HepG2 (cell line): ENCODE data around the gene SLC1A4. TPM values are rescaled to one million over a fixed set of nuclear protein-coding genes. Genes with fewer than 3 reads are reported as not detected.
A peak's percentile ranks its signal among the peaks of the same experiment; 100 is the strongest.

ENCODE experiments used
- ATAC-seq: fragments of 200-7000 bp; cut with Tn5 transposase; 3 replicates; pipeline ENCODE4 v1.9.1; 2020; ENCODE audit warnings: mild to moderate bottlenecking, moderate library complexity
- BruUV-seq: library from RNA; stranded (reverse); fragments of 400-500 nt; replicated peaks from 2 replicates; lab custom pipeline; 2021; lab: Mats Ljungman, UMichigan
- CTCF ChIA-PET: fragments of 300-600 bp; formaldehyde crosslinking; extraction: SDS; loops from one replicate; lab custom pipeline; 2021; ENCODE audit warnings: low total read pairs, inconsistent platforms, low intra/inter-chr PET ratio; lab: Yijun Ruan, JAX
- POLR2A ChIA-PET: fragments of 350-600 bp; sonication (Branson Sonifier 250); formaldehyde crosslinking; loops from one replicate; lab custom pipeline; 2020; ENCODE audit warnings: antibody characterized with exemption, inconsistent platforms; lab: Yijun Ruan, JAX
- DNase-seq: peaks from one replicate; pipeline ENCODE4 v3.0.0-alpha.2; 2015; ENCODE audit warnings: low spot score
- FAIRE-seq: peaks from 3 replicates; lab custom pipeline; 2011; peaks lifted over from hg19 to GRCh38; lab: Jason Lieb, UNC
- H2AFZ ChIP-seq: one replicate; pipeline ENCODE4 v1.6.1; 2011; ENCODE audit warnings: low read length, inconsistent platforms
- H3K27ac ChIP-seq: fragments of 300-600 bp; 3 replicates; pipeline ENCODE4 v1.8.0; 2011; ENCODE audit warnings: mixed run types, mild to moderate bottlenecking, mixed read lengths, low read length, inconsistent platforms; ENCODE audit not compliant: insufficient read depth; ENCODE audit errors: extremely low read length
- H3K27me3 ChIP-seq, 2 experiments: fragments of 200-600 bp in 1 of 2; 2 replicates in 1 of 2; 3 replicates in 1 of 2; pipeline versions ENCODE4 v1.6.0 to v1.8.0; 2011; ENCODE audit warnings: low read length in 2 of 2, mild to moderate bottlenecking in 2 of 2, moderate library complexity in 2 of 2, inconsistent platforms in 1 of 2; ENCODE audit not compliant: insufficient read depth in 2 of 2, control insufficient read depth in 1 of 2
- H3K36me3 ChIP-seq, 2 experiments: fragments of 200-600 bp in 1 of 2; replicated peaks in 1 of 2; 2 replicates in 1 of 2; 3 replicates in 1 of 2; pipeline versions ENCODE4 v1.5.1 to v1.8.0; 2011; ENCODE audit warnings: low read length in 2 of 2, inconsistent platforms in 1 of 2; ENCODE audit not compliant: insufficient read depth in 2 of 2, control insufficient read depth in 1 of 2
- H3K4me1 ChIP-seq: 2 replicates; pipeline ENCODE4 v1.5.1; 2012; ENCODE audit warnings: low read length, inconsistent platforms; ENCODE audit not compliant: insufficient read depth
- H3K4me2 ChIP-seq: 2 replicates; pipeline ENCODE4 v1.6.0; 2011; ENCODE audit warnings: low read depth, low read length, inconsistent platforms
- H3K4me3 ChIP-seq, 3 experiments: fragments of 200-600 bp in 1 of 3; sonication (generic), shearing (Covaris generic) in 1 of 3; replicated peaks in 1 of 3; 2 replicates each; pipeline ENCODE4 v1.5.1; 2011 to 2016; ENCODE audit warnings: low read length in 3 of 3, inconsistent platforms in 2 of 3, low read depth in 2 of 3, mild to moderate bottlenecking in 2 of 3, control low read depth in 1 of 3, mixed read lengths in 1 of 3; ENCODE audit not compliant: insufficient read depth in 1 of 3
- H3K79me2 ChIP-seq: one replicate; pipeline ENCODE4 v1.6.1; 2011; ENCODE audit warnings: low read length, inconsistent platforms; ENCODE audit not compliant: insufficient read depth
- H3K9ac ChIP-seq: 2 replicates; pipeline ENCODE4 v1.6.0; 2011; ENCODE audit warnings: mild to moderate bottlenecking, low read depth, low read length, inconsistent platforms; ENCODE audit not compliant: insufficient read depth
- H3K9me3 ChIP-seq: 2 replicates; pipeline ENCODE4 v1.5.1; 2012; ENCODE audit warnings: mild to moderate bottlenecking, low read length
- H4K20me1 ChIP-seq: 2 replicates; pipeline ENCODE4 v1.6.0; 2011; ENCODE audit warnings: inconsistent platforms, mild to moderate bottlenecking, low read length, moderate library complexity; ENCODE audit not compliant: insufficient read depth
- ATF3 ChIP-seq: sonication (generic); formaldehyde crosslinking; IDR thresholded peaks from 2 replicates; pipeline ENCODE4 v1.4.0; 2020; ENCODE audit warnings: missing genetic modification reagents
- CCDC6 ChIP-seq: sonication (generic); formaldehyde crosslinking; IDR thresholded peaks from 2 replicates; pipeline ENCODE4 v1.8.1; 2022; ENCODE audit warnings: mild to moderate bottlenecking, missing genetic modification reagents, moderate library complexity
- CEBPZ ChIP-seq: IDR thresholded peaks from 2 replicates; pipeline ENCODE4 v1.6.1; 2012; ENCODE audit warnings: low read length, improper control_type of control experiment
- CREM ChIP-seq, 2 experiments: sonication (generic) in 1 of 2; formaldehyde crosslinking in 1 of 2; IDR thresholded peaks; 2 replicates each; pipeline versions ENCODE4 v1.4.0 to v1.6.1; 2016 to 2020; ENCODE audit warnings: antibody characterized with exemption in 1 of 2, mild to moderate bottlenecking in 1 of 2, missing genetic modification reagents in 1 of 2
- ELF1 ChIP-seq: sonication (generic); formaldehyde crosslinking; IDR thresholded peaks from 2 replicates; pipeline ENCODE4 v1.4.0; 2020; ENCODE audit warnings: missing genetic modification reagents
- GLI4 ChIP-seq: sonication (generic); formaldehyde crosslinking; IDR thresholded peaks from 2 replicates; pipeline ENCODE4 v1.5.1; 2020; ENCODE audit warnings: missing genetic modification reagents, mild to moderate bottlenecking, moderate library complexity, borderline replicate concordance
- GLMP ChIP-seq: sonication (generic); formaldehyde crosslinking; IDR thresholded peaks from 2 replicates; pipeline ENCODE4 v1.9.0; 2021; ENCODE audit warnings: missing genetic modification reagents, mild to moderate bottlenecking, borderline replicate concordance
- KAT8 ChIP-seq: IDR thresholded peaks from 2 replicates; pipeline ENCODE4 v1.6.1; 2016; ENCODE audit warnings: missing genetic modification reagents, missing compliant biosample characterization
- MBD4 ChIP-seq: IDR thresholded peaks from 2 replicates; pipeline ENCODE4 v1.6.1; 2012; ENCODE audit warnings: low read length, inconsistent platforms, borderline replicate concordance
- PRPF4 ChIP-seq: fragments of 200-400 bp; formaldehyde crosslinking; IDR thresholded peaks from 2 replicates; pipeline ENCODE4 v1.6.1; 2016; ENCODE audit warnings: low read length, low read depth; ENCODE audit not compliant: poor library complexity, severe bottlenecking
- SIX1 ChIP-seq: sonication (generic); formaldehyde crosslinking; IDR thresholded peaks from 2 replicates; pipeline ENCODE4 v1.4.0; 2020; ENCODE audit warnings: missing genetic modification reagents, borderline replicate concordance
- ZBTB3 ChIP-seq: sonication (generic); formaldehyde crosslinking; IDR thresholded peaks from 2 replicates; pipeline ENCODE4 v1.4.0; 2020; ENCODE audit warnings: low read depth, mild to moderate bottlenecking, moderate library complexity, missing genetic modification reagents, borderline replicate concordance
- ZFP82 ChIP-seq: sonication (generic); formaldehyde crosslinking; IDR thresholded peaks from 2 replicates; pipeline ENCODE4 v1.5.1; 2020; ENCODE audit warnings: mild to moderate bottlenecking, missing genetic modification reagents, borderline replicate concordance
- ZNF18 ChIP-seq: sonication (generic); formaldehyde crosslinking; IDR thresholded peaks from 2 replicates; pipeline ENCODE4 v1.8.0; 2022; ENCODE audit warnings: mild to moderate bottlenecking, missing genetic modification reagents; ENCODE audit not compliant: insufficient replicate concordance
- ZNF205 ChIP-seq: IDR thresholded peaks from 2 replicates; pipeline ENCODE4 v1.6.1; 2018; ENCODE audit warnings: missing biosample characterization, missing genetic modification reagents
- ZNF24 ChIP-seq: fragments of 450-650 bp; IDR thresholded peaks from 2 replicates; pipeline ENCODE4 v1.6.1; 2017; ENCODE audit warnings: antibody characterized with exemption, mild to moderate bottlenecking
- ZNF256 ChIP-seq: sonication (generic); formaldehyde crosslinking; conservative IDR thresholded peaks from 2 replicates; pipeline ENCODE4 v1.4.0; 2020; ENCODE audit warnings: missing genetic modification reagents
- WGBS: methylation state at CpG from one replicate; pipeline ENCODE4 v1.1.6; 2017; ENCODE audit warnings: low lambda C conversion rate; 5-methylcytosine and 5-hydroxymethylcytosine counted together
- in situ Hi-C: cut with HindIII; loops from 2 replicates; pipeline ENCODE4 v1.10.0; 2017; ENCODE audit warnings: low pct_unique_long_range_greater_than_20kb; ENCODE audit not compliant: extremely low pct_ligation_motif_present
- intact Hi-C: fragments of 100-400 bp; cut with micrococcal nuclease; formaldehyde crosslinking; loops from one replicate; pipeline ENCODE4 v1.10.0; 2022; ENCODE audit not compliant: unreplicated experiment
- polyA plus RNA-seq, 8 experiments: library from polyadenylated mRNA; depleted of rRNA in 3 of 8; stranded (reverse) in 7 of 8; unstranded in 1 of 8; fragments of >200 nt; fragmentation: Illumina TruSeq in 4 of 8; extraction: Trizol in 4 of 8; gene quantifications; 2 replicates each; pipeline versions ENCODE4 v1.2.1 to v1.2.3, GENCODE V29; 2011 to 2016; ENCODE audit warnings: low read depth in 4 of 8, missing spikeins in 1 of 8, mixed read lengths in 1 of 8; ENCODE audit not compliant: insufficient read depth in 1 of 8
- total RNA-seq, 5 experiments: library from RNA; depleted of rRNA; stranded (reverse); fragments of >200 nt; fragmentation: Illumina TruSeq; extraction: Trizol; gene quantifications; 2 replicates each; pipeline ENCODE4 v1.2.3, GENCODE V29; 2016; ENCODE audit warnings: low read depth in 1 of 5

Gene SLC1A4
- total and polyA plus RNA-seq, 2 of the 13 experiments (the other 11 are each of a cell fraction or from before 2014, with no cell fraction given) = 21.0 to 39.6 TPM

GRCh38 chr2:64987956-64988419 is 1.2 kb upstream of the SLC1A4 start:
- Histone ChIP-seq H3K4me2 (peak overlapping the region; percentile 99), H3K27ac (peak overlapping the region; percentile 84), H3K9me3 (no peaks in the 10 kb centered on the region), H2AFZ (peak overlapping the region; percentile 55), H3K79me2 (peaks cover 35% of the 10 kb centered on the region), H3K9ac (peak overlapping the region; percentile 88), H3K4me3 (peak overlapping the region; percentile 77 to 92 (median 83)), H3K4me1 (peaks cover 71% of the 10 kb centered on the region), H4K20me1 (no peaks in the 10 kb centered on the region), H3K27me3 (no peaks in the 10 kb centered on the region; a peak in 1 of 5 replicates), H3K36me3 (peaks cover 0 to 6% of the 10 kb centered on the region in 2 experiments; a peak in 1 of 5 replicates)
- no TSS peak for BruUV-seq
- ATAC-seq = no peak
- in situ Hi-C loops = loop anchor here (5.0 kb wide), 2 partner anchors 46 to 71 kb away; no protein-coding TSS in a partner anchor
- intact Hi-C loops = loop anchor here (1.0 to 10.0 kb wide), 4 partner anchors 45 to 587 kb away; no protein-coding TSS in a partner anchor
- WGBS = 2% methylated on average over 12 of the region's 12 CpGs
- peak; percentile 74 for DNase-seq
- ChIA-PET CTCF (interaction anchor here (2.0 kb wide), 1 partner anchor 70 kb away, joined by 10 read pairs; no protein-coding TSS in a partner anchor), POLR2A (interaction anchor here (0.9 to 4.3 kb wide), 18 partner anchors 9 to 239 kb away, joined by 3 to 37 read pairs (median 5); partner anchors contain the start of genes ACTR2, CEP68 and RAB1A)
- peak; percentile 21 for FAIRE-seq
- 0 out of 2 replicates have a peak, but pooled peaks have one; percentile 18 for TF ChIP-seq ELF1
- TF ChIP-seq ZNF205 = no peak
- TF ChIP-seq ZNF256 (CRISPR knock-in tag) = 0 out of 2 replicates have a peak, but pooled peaks have one; percentile 42
- 0 out of 2 replicates have a peak, but pooled peaks have one; percentile 8 for TF ChIP-seq ZFP82 (CRISPR knock-in tag)
- 0 out of 2 replicates have a peak, but pooled peaks have one; percentile 29 for TF ChIP-seq CREM (IDR thresholded peaks at IDR 0.05)
- no peak for TF ChIP-seq CREM (CRISPR knock-in tag; IDR thresholded peaks at IDR 0.05)
- no peak for TF ChIP-seq CEBPZ
- 0 out of 2 replicates have a peak, but pooled peaks have one; percentile 2 for TF ChIP-seq CCDC6
- peak; percentile 26; the same call in 1 of the 2 replicates for TF ChIP-seq SIX1 (CRISPR knock-in tag)
- no peak for TF ChIP-seq MBD4
- TF ChIP-seq GLMP (CRISPR knock-in tag) = no peak
- 0 out of 2 replicates have a peak, but pooled peaks have one; percentile 9 for TF ChIP-seq ATF3 (CRISPR knock-in tag)
- TF ChIP-seq GLI4 (CRISPR knock-in tag) = no peak
- TF ChIP-seq ZBTB3 (CRISPR knock-in tag) = no peak
- TF ChIP-seq ZNF18 (CRISPR knock-in tag) = no peak
- no peak for TF ChIP-seq PRPF4
- TF ChIP-seq KAT8 (CRISPR knock-in tag) = no peak; the same call in 1 of the 2 replicates
- TF ChIP-seq ZNF24 = no peak
